ENCODE data around the gene SCNN1A.

- TF ChIP-seq CTCF (IDR thresholded peaks at IDR 0.05): peak in 1 of 3 experiments; percentile 9
- TF ChIP-seq POLR2A (IDR thresholded peaks at IDR 0.05): peak in 1 of 2 donors; percentile 15
These were observed 911 bp upstream of the SCNN1A start for GRCh38 chr12:6376079-6376869.
